SK-N-MC (cell line): ENCODE results near the gene FAM131A.

Experiments used
- FOXP2 ChIP-seq: optimal IDR thresholded peaks from 2 replicates; pipeline ENCODE3; 2011; ENCODE audit warnings: mild to moderate bottlenecking, moderate library complexity; ENCODE audit not compliant: insufficient read depth; ENCODE audit errors: extremely low read length, control extremely low read depth
- POLR2AphosphoS5 ChIP-seq: IDR thresholded peaks from 2 replicates; pipeline ENCODE4 v1.6.1; 2012; ENCODE audit warnings: mild to moderate bottlenecking, low read depth, low read length, borderline replicate concordance

DNA sequence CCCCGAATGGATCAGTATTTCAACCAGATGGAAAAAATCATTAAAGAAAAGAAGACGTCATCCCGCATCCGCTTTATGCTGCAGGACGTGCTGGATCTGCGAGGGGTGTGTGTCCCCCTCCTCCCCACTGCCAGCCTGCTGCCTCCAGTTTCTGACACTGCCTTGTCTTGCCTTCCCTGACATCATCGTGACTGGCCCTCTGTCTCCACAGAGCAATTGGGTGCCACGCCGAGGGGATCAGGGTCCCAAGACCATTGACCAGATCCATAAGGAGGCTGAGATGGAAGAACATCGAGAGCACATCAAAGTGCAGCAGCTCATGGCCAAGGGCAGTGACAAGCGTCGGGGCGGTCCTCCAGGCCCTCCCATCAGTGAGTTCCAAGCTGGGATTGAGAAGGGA lies 12.1 kb upstream of the FAM131A start:
- TF ChIP-seq POLR2AphosphoS5: no peak
- no peak for TF ChIP-seq FOXP2
